Activated CD8-positive, alpha-beta memory T cell treated with anti-CD3 and anti-CD28 coated beads for 36 hours (primary cell): ENCODE data around the gene KIF14. TPM values are rescaled to one million over a fixed set of nuclear protein-coding genes. Genes with fewer than 3 reads are reported as not detected.
"Not testable (repeated sequence)": the region's sequence is repeated elsewhere in the genome, so short reads cannot be mapped to it uniquely, and the experiment has no call there.

ENCODE experiments used
- CTCF ChIA-PET: fragments of 350-600 bp; sonication (Branson Sonifier 250); formaldehyde crosslinking; loops from one replicate; lab custom pipeline; 2021; ENCODE audit warnings: antibody characterized with exemption; lab: Charles Lee
- POLR2A ChIA-PET: fragments of 350-600 bp; sonication (Branson Sonifier 250); formaldehyde crosslinking; loops from one replicate; lab custom pipeline; 2021; ENCODE audit warnings: antibody characterized with exemption; lab: Charles Lee
- total RNA-seq, 2 experiments: library from RNA; stranded (reverse); gene quantifications; one replicate each; pipeline ENCODE4 v1.2.3, GENCODE V29; 2021

Gene KIF14
- total RNA-seq, 2 experiments from 2014 or later: 12.4 to 12.6 TPM

- ChIA-PET POLR2A (no interaction called here), CTCF (interaction anchor here (0.6 kb wide), 1 partner anchor 661 kb away, joined by 4 read pairs; no protein-coding TSS in a partner anchor)
Observed at GRCh38 chr1:200590001-200590400, 30.6 kb downstream of the KIF14 start.

GRCh38 chr1:200588698-200589097 lies 31.9 kb downstream of the KIF14 start:
- ChIA-PET CTCF (no interaction called here), POLR2A (no interaction called here)

- POLR2A ChIA-PET: no interaction called here
- CTCF ChIA-PET: interaction anchor here (0.5 kb wide), 1 partner anchor 19 kb away, joined by 3 read pairs; no protein-coding TSS in a partner anchor
Observed at GRCh38 chr1:200564319-200564718, 56.2 kb downstream of the KIF14 start.

GRCh38 chr1:200561856-200562214 lies 58.7 kb downstream of the KIF14 start:
- POLR2A ChIA-PET: no interaction called here
- CTCF ChIA-PET: interaction anchor here (1.8 kb wide), 1 partner anchor 61 kb away, joined by 6 read pairs; no protein-coding TSS in a partner anchor

- POLR2A ChIA-PET: no interaction called here
Observed at GRCh38 chr1:200558866-200559459, 61.6 kb downstream of the KIF14 start.

GRCh38 chr1:200556002-200556401 lies 64.5 kb downstream of the KIF14 start:
- POLR2A ChIA-PET: no interaction called here
- CTCF ChIA-PET: interaction anchor here (0.6 to 1.0 kb wide), 2 partner anchors 10 to 247 kb away, joined by 3 read pairs; no protein-coding TSS in a partner anchor

More at GRCh38 chr1:200558866-200559459, 61.6 kb downstream of the KIF14 start:
- CTCF ChIA-PET: interaction anchor here (0.6 to 1.0 kb wide), 3 partner anchors 119 to 321 kb away, joined by 3 read pairs; no protein-coding TSS in a partner anchor

GRCh38 chr1:200552737-200553136 lies 67.8 kb downstream of the KIF14 start:
- CTCF ChIA-PET, POLR2A ChIA-PET: not testable (repeated sequence)

- POLR2A ChIA-PET: no interaction called here
- CTCF ChIA-PET: interaction anchor here (0.6 kb wide), 1 partner anchor 14 kb away, joined by 4 read pairs; no protein-coding TSS in a partner anchor
Observed at GRCh38 chr1:200550367-200550766, 70.2 kb downstream of the KIF14 start.

- ChIA-PET CTCF (no interaction called here), POLR2A (no interaction called here)
Observed at GRCh38 chr1:200547386-200547785, 73.2 kb downstream of the KIF14 start.

- ChIA-PET POLR2A (no interaction called here), CTCF (interaction anchor here (0.6 kb wide), 1 partner anchor 537 kb away, joined by 3 read pairs; no protein-coding TSS in a partner anchor)
Observed at GRCh38 chr1:200546577-200546976, 74.0 kb downstream of the KIF14 start.

GRCh38 chr1:200542162-200542561 lies 78.4 kb downstream of the KIF14 start:
- ChIA-PET POLR2A (no interaction called here), CTCF (no interaction called here)

- ChIA-PET CTCF (no interaction called here), POLR2A (no interaction called here)
Observed at GRCh38 chr1:200540281-200540680, 80.3 kb downstream of the KIF14 start.

GRCh38 chr1:200538179-200538578 lies 82.4 kb downstream of the KIF14 start:
- ChIA-PET POLR2A (no interaction called here), CTCF (no interaction called here)

- CTCF ChIA-PET: interaction anchor here (1.2 kb wide), 1 partner anchor 9 kb away, joined by 9 read pairs; no protein-coding TSS in a partner anchor
- POLR2A ChIA-PET: interaction anchor here (0.7 kb wide), 1 partner anchor 61 kb away, joined by 3 read pairs; no protein-coding TSS in a partner anchor
Observed at GRCh38 chr1:200535605-200536004, 84.9 kb downstream of the KIF14 start.

- POLR2A ChIA-PET: no interaction called here
Observed at GRCh38 chr1:200530623-200531261, 89.8 kb downstream of the KIF14 start.

GRCh38 chr1:200528858-200529606 lies 91.5 kb downstream of the KIF14 start:
- ChIA-PET CTCF (interaction anchor here (0.7 kb wide), 1 partner anchor 49 kb away, joined by 3 read pairs; no protein-coding TSS in a partner anchor), POLR2A (no interaction called here)

More at GRCh38 chr1:200530623-200531261, 89.8 kb downstream of the KIF14 start:
- CTCF ChIA-PET: no interaction called here

GRCh38 chr1:200527670-200528069 lies 92.9 kb downstream of the KIF14 start:
- CTCF ChIA-PET: interaction anchor here (0.7 to 2.0 kb wide), 2 partner anchors 8 to 17 kb away, joined by 3 to 9 read pairs; no protein-coding TSS in a partner anchor
- POLR2A ChIA-PET: no interaction called here

GRCh38 chr1:200526709-200527612 lies 93.6 kb downstream of the KIF14 start:
- POLR2A ChIA-PET: no interaction called here
- CTCF ChIA-PET: interaction anchor here (0.7 to 2.0 kb wide), 2 partner anchors 9 to 17 kb away, joined by 3 to 9 read pairs; no protein-coding TSS in a partner anchor
